Mesothelial cell of epicardium (in vitro differentiated cells): Measurements from ENCODE around the gene PDS5B. TPM values are rescaled to one million over a fixed set of nuclear protein-coding genes. Genes with fewer than 3 reads are reported as not detected.

Experiments used
- DNase-seq, 2 experiments: peaks; one replicate each; pipeline ENCODE4 v3.0.0; 2021; ENCODE audit warnings: low spot score in 2 of 2; ENCODE audit not compliant: unreplicated experiment in 2 of 2
- H3K27ac Mint-ChIP-seq: 2 replicates; pipeline ENCODE4 v1.8.0; 2021; ENCODE audit warnings: mixed read lengths
- H3K27me3 Mint-ChIP-seq: 2 replicates; pipeline ENCODE4 v1.8.0; 2021; ENCODE audit warnings: low read depth, mixed read lengths
- H3K36me3 Mint-ChIP-seq: 2 replicates; pipeline ENCODE4 v1.8.0; 2021; ENCODE audit warnings: mixed read lengths
- H3K4me1 Mint-ChIP-seq: 2 replicates; pipeline ENCODE4 v1.8.0; 2021; ENCODE audit warnings: mixed read lengths
- H3K4me3 Mint-ChIP-seq: 2 replicates; pipeline ENCODE4 v1.8.0; 2021; ENCODE audit warnings: mild to moderate bottlenecking, moderate library complexity, mixed read lengths
- H3K9me3 Mint-ChIP-seq: 2 replicates; pipeline ENCODE4 v1.8.0; 2021; ENCODE audit warnings: mixed read lengths
- CTCF ChIP-seq: fragments of 200-600 bp; sonication (generic); IDR thresholded peaks from one replicate; pipeline ENCODE4 v1.5.0; 2021; ENCODE audit warnings: antibody characterized with exemption; ENCODE audit not compliant: unreplicated experiment
- total RNA-seq: library from RNA; stranded (reverse); gene quantifications from 3 replicates; pipeline ENCODE4 v1.2.1, GENCODE V29; 2021

Gene PDS5B
- total RNA-seq, 1 donor from 2014 or later = 64.9 TPM

GRCh38 chr13:32587011-32587810, 959 bp downstream of the PDS5B start:
- H3K4me1 Mint-ChIP-seq = peaks cover 35% of the 10 kb centered on the region
- peak; percentile 55 to 64 for DNase-seq
- no peaks in the 10 kb centered on the region for H3K27me3 Mint-ChIP-seq

GRCh38 chr13:32587811-32588170, 1.5 kb downstream of the PDS5B start:
- no peak for TF ChIP-seq CTCF
- H3K36me3 Mint-ChIP-seq = no peaks in the 10 kb centered on the region
- peaks cover 35% of the 10 kb centered on the region for H3K4me1 Mint-ChIP-seq
- no peak for DNase-seq
- peak overlapping the region; percentile 98 for H3K27ac Mint-ChIP-seq
- no peaks in the 10 kb centered on the region for H3K27me3 Mint-ChIP-seq
- peak overlapping the region; percentile 92 for H3K4me3 Mint-ChIP-seq
- H3K9me3 Mint-ChIP-seq = no peaks in the 10 kb centered on the region

More at GRCh38 chr13:32587011-32587810, 959 bp downstream of the PDS5B start:
- Mint-ChIP-seq H3K27ac (peak overlapping the region; percentile 98), H3K4me3 (peak overlapping the region; percentile 92), H3K36me3 (no peaks in the 10 kb centered on the region), H3K9me3 (no peaks in the 10 kb centered on the region)
- no peak for TF ChIP-seq CTCF

GRCh38 chr13:32588736-32589135, 2.5 kb downstream of the PDS5B start:
- Mint-ChIP-seq H3K27me3 (no peaks in the 10 kb centered on the region), H3K27ac (peak overlapping the region; percentile 66), H3K9me3 (no peaks in the 10 kb centered on the region), H3K4me1 (peaks cover 35% of the 10 kb centered on the region), H3K36me3 (no peaks in the 10 kb centered on the region), H3K4me3 (peak overlapping the region; percentile 62)
- no peak for TF ChIP-seq CTCF
- DNase-seq = no peak

- no peaks in the 10 kb centered on the region for H3K36me3 Mint-ChIP-seq
- H3K27ac Mint-ChIP-seq = peak overlapping the region; percentile 62
- H3K4me1 Mint-ChIP-seq = peaks cover 35% of the 10 kb centered on the region
- H3K27me3 Mint-ChIP-seq = no peaks in the 10 kb centered on the region
- no peak for DNase-seq
- H3K9me3 Mint-ChIP-seq = no peaks in the 10 kb centered on the region
- no peak for TF ChIP-seq CTCF
- H3K4me3 Mint-ChIP-seq = peak overlapping the region; percentile 24
Observed at GRCh38 chr13:32589471-32589870, 3.2 kb downstream of the PDS5B start.

GRCh38 chr13:32590266-32590665, 4.0 kb downstream of the PDS5B start:
- no peaks in the 10 kb centered on the region for H3K9me3 Mint-ChIP-seq
- H3K27ac Mint-ChIP-seq = peak overlapping the region; percentile 2
- H3K4me3 Mint-ChIP-seq = no peak overlapping the region
- H3K4me1 Mint-ChIP-seq = peaks cover 31% of the 10 kb centered on the region
- DNase-seq = no peak
- H3K36me3 Mint-ChIP-seq = no peaks in the 10 kb centered on the region
- TF ChIP-seq CTCF = no peak
- H3K27me3 Mint-ChIP-seq = no peaks in the 10 kb centered on the region

GRCh38 chr13:32592082-32592481, 5.8 kb downstream of the PDS5B start:
- Mint-ChIP-seq H3K27ac (no peak overlapping the region), H3K36me3 (peaks cover 1% of the 10 kb centered on the region), H3K9me3 (peaks cover 4% of the 10 kb centered on the region), H3K4me1 (peaks cover 28% of the 10 kb centered on the region), H3K4me3 (no peak overlapping the region), H3K27me3 (no peaks in the 10 kb centered on the region)
- no peak for DNase-seq
- TF ChIP-seq CTCF = no peak
